GM18867 (cell line): ENCODE data around the gene OR6B2.
"Not testable (repeated sequence)": the region's sequence is repeated elsewhere in the genome, so short reads cannot be mapped to it uniquely, and the experiment has no call there.

Experiments used
- ATAC-seq: cut with Tn5 transposase; IDR thresholded peaks from one replicate; pipeline ENCODE4 v1.9.1; 2021; ENCODE audit warnings: mild to moderate bottlenecking, moderate library complexity; ENCODE audit not compliant: unreplicated experiment

Gene OR6B2

GRCh38 chr2:240030379-240031094 is at the start of gene OR6B2:
TSS of gene OR6B2 (minus strand) at chr2:240030429. CDS start at chr2:240030429, 0 bp downstream.
- no peak for ATAC-seq

- no peak for ATAC-seq
Measured at GRCh38 chr2:240078631-240079030, 48.4 kb upstream of the OR6B2 start.

GRCh38 chr2:240077442-240077841 is 47.2 kb upstream of the OR6B2 start:
- no peak for ATAC-seq

- ATAC-seq, result no peak
Measured at GRCh38 chr2:240074545-240074944, 44.3 kb upstream of the OR6B2 start.

DNA sequence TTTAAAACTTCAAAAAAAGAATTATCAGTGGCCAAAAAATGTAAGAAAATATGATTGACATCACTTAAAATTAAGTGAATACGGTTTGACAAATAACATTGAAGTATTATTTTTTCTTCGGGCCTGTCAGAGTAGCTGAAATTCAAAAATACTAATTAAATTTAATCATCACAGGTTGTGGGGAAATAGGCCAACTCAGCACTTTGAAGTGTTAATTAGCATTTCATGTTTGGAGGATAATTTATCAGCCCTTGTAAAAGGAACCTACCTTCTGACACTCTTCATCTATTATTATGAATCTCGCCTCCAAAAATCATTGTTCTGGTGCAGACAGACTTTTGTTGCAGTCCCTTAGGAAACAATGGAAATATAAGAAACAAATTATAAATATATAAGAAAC is 40.7 kb upstream of the OR6B2 start:
- ATAC-seq, result no peak

GRCh38 chr2:240069829-240070228 is 39.6 kb upstream of the OR6B2 start:
- no peak for ATAC-seq

GRCh38 chr2:240068193-240068592 is 38.0 kb upstream of the OR6B2 start:
- no peak for ATAC-seq

GRCh38 chr2:240066489-240066888 is 36.3 kb upstream of the OR6B2 start:
- no peak for ATAC-seq

DNA sequence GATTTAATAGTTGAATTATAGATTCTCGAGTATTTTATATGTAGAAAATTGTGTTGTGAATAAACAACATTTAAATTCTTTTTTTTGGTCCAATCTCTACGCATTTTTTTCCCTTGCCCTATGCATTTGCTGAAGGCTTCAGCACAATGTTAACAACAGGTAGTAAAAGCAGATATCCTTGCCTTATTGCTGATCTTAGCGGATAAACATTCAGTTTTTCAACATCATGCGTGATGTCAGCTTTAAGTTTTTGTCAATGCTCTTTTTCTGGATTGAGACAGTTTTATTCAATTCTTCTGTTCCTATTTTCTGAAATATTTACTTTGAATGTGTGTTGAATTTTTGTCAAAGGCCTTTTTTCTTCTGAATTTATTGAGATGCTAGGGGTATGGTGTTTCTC is 34.7 kb upstream of the OR6B2 start:
- ATAC-seq, result no peak

DNA sequence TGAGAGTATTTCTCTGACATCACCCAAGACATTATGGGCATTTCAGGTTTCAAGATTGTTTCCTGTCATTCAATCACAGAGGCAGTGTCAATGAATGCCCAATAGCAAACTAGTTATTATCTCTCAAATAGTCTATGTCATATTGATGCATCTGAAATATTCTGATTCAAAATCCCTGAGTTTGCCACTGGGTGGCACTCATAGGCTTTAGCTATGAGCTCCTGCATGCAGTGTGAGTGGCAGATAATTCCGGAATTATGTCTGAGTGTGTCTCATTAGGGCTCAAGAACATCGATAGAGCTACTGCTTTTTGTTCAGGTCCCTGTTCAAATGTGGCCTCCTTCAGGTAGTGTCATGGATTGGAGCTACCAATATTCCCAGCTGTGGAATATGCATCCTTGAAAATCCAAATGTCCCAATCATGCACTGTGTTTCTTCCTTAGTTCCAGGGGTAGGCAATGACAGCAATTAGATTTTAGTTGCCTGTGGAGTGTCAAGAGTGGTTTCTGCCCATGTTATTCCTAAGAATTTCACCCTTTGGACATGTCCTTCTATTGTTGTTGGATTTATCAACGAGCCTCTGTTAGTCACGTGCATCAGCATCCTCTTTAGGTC is 30.9 kb upstream of the OR6B2 start:
- ATAC-seq, result no peak

- ATAC-seq, result no peak
Measured at GRCh38 chr2:240056678-240057077, 26.4 kb upstream of the OR6B2 start.

DNA sequence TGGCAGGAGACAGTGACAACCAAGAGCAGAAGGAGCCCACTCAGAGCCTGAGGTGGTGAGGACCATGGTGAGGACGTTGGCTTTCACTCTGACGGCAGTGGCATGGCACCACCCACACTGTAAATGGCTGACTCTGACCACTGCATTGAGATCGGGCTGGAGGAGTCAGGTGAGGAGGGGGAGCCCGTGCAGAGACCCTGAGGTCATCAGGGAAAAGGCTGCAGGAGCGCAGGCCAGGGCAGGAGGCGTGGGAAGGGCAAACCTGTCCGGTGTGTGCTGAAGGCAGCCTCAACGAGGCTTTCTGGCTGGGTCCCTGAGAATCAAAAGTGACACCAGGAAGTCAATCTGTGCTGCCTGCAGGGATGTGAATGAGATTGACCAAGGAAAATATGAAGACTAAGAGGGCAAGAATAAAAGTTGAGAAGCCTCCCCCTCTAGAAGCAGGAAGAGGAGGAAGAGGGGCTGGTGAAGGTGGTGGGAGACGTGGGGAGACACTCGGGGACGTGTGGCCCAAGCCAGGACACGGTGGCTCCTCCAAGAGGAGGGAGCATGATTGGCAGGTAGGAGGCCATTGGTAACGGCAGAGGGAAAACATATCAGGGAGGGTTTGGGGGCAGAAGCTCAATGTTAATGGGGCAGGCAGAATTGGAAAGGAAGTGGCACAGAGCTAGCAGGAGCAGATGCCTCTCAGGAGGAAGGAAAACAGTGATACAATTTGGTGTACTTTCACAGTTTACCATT is 25.1 kb upstream of the OR6B2 start:
- ATAC-seq, result no peak

GRCh38 chr2:240053173-240054155 is 23.2 kb upstream of the OR6B2 start, which contains the start of gene OR6B3:
TSS of gene OR6B3 (minus strand) at chr2:240053521.
- no peak for ATAC-seq

- no peak for ATAC-seq
Measured at GRCh38 chr2:240052524-240052923, 22.3 kb upstream of the OR6B2 start.

GRCh38 chr2:240051697-240052096 is 21.5 kb upstream of the OR6B2 start:
- no peak for ATAC-seq

- ATAC-seq, result no peak
Measured at GRCh38 chr2:240050278-240050677, 20.0 kb upstream of the OR6B2 start.

- ATAC-seq, result no peak
Measured at GRCh38 chr2:240048237-240048636, 18.0 kb upstream of the OR6B2 start.

GRCh38 chr2:240045098-240045497 is 14.9 kb upstream of the OR6B2 start:
- no peak for ATAC-seq

GRCh38 chr2:240044096-240044495 is 13.9 kb upstream of the OR6B2 start:
- not testable (repeated sequence) for ATAC-seq

- ATAC-seq, result no peak
Measured at GRCh38 chr2:240043279-240043989, 13.2 kb upstream of the OR6B2 start.
